ENCODE data around the gene SIL1. TPM values are rescaled to one million over a fixed set of nuclear protein-coding genes. Genes with fewer than 3 reads are reported as not detected.
"Not testable (repeated sequence)": the region's sequence is repeated elsewhere in the genome, so short reads cannot be mapped to it uniquely, and the experiment has no call there.

The SIL1 gene
- total RNA-seq, 2 donors from 2014 or later = 31.6 to 64.4 TPM

GRCh38 chr5:139113892-139114291 lies 84.3 kb downstream of the SIL1 start:
- Histone ChIP-seq H3K4me3 (no peak overlapping the region), H3K36me3 (no peaks in the 10 kb centered on the region), H3K27me3 (no peaks in the 10 kb centered on the region), H3K27ac (no peak overlapping the region), H3K9ac (ENCODE audit: low read depth in 2 of 2, low read length in 2 of 2) (no peak overlapping the region), H3K4me1 (no peaks in the 10 kb centered on the region), H3K9me3 (no peaks in the 10 kb centered on the region)
- TF ChIP-seq CTCF (IDR thresholded peaks at IDR 0.05) = no peak
- intact Hi-C loops (cut with DNase I) = no loop called here
- no peak for DNase-seq

DNA sequence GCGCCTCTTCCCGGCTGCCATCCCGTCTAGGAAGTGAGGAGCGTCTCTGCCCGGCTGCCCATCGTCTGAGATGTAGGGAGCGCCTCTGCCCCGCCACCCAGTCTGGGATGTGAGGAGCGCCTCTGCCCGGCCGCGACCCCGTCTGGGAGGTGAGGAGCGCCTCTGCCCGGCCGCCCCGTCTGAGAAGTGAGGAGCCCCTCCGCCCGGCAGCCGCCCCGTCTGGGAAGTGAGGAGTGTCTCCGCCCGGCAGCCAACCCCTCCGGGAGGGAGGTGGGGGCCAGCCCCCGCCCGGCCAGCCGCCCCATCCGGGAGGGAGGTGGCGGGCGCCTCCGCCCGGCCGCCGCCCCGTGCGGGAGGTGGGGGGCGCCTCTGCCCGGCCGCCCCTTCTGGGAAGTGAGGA lies 85.8 kb downstream of the SIL1 start:
- DNase-seq; H3K4me3 ChIP-seq; H3K4me1 ChIP-seq; H3K36me3 ChIP-seq; H3K27ac ChIP-seq; H3K9me3 ChIP-seq; intact Hi-C loops (cut with DNase I); H3K9ac ChIP-seq (ENCODE audit: low read depth in 2 of 2, low read length in 2 of 2); H3K27me3 ChIP-seq: not testable (repeated sequence)

DNA sequence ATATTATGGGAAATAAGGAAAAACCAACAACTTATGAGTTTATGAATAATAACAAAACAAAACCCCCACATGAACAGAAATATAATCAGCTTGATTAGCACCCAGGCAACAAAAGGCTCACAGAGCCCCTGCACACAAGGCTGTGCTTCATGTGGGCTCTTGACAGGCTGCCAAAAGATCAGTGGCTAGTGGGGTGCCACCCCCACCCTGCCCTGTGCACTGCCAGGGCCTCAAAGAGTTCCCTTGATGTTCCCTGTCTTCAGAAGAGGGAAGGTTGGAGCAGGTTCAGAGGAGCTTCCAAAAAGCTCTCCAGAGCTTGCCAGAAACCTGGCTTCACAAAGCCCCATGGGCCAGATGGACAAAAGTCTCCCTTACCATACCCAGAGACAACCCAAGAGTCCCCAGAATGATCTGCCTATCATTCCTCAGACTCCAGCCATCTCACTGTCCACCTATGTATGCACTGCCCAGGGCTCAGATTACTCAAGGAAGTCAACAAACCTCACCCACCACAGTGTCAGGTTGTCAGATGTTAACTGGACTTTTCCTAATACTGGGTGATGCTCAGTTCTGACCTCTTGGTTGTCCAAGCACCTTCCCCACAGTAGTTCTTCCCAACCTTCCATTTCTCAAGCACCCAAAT lies 87.5 kb downstream of the SIL1 start:
- Histone ChIP-seq H3K4me1 (no peaks in the 10 kb centered on the region), H3K9me3 (no peaks in the 10 kb centered on the region), H3K36me3 (no peaks in the 10 kb centered on the region), H3K27ac (no peak overlapping the region), H3K4me3 (no peak overlapping the region), H3K27me3 (no peaks in the 10 kb centered on the region), H3K9ac (ENCODE audit: low read depth in 2 of 2, low read length in 2 of 2) (no peak overlapping the region)
- DNase-seq = no peak
- no peak for TF ChIP-seq CTCF (IDR thresholded peaks at IDR 0.05)
- intact Hi-C loops (cut with DNase I) = no loop called here

DNA sequence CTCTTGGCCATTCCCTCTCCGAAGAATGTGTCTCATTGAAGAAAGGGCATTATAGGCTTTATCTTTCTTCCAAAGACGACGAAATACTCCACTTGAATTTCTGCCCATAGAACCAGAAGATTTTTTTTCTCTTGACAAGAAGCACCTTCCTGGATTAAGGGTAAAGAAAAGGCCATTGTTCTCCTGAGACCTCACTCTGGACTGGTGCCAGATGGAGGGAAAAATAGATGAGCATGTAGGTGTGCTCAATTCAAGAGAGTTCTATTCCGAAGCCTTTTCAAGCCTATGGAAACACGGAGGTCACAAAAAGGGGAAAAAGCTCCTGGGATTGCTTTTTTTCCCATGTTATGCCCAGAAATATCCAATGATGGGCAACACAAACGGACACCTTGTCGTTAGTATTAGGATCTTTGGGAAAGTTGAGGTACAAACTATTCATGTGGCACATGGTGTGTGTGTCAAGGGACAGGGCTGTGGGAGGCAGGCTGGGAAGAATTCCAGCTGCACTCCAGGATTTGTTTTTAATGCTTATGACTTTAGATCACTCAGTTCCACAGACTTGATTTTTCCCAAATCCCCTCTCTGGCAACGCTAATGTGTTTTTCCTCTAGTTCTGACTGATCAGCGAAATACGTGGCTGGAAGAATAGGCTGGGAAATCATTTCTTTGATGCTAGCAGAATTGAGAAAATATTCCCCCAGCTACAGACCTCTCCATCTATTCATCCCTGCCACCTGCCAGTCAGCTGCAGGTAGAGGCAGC lies 89.9 kb downstream of the SIL1 start:
- intact Hi-C loops (cut with DNase I) = no loop called here
- no peak overlapping the region for H3K27ac ChIP-seq
- H3K4me3 ChIP-seq = no peak overlapping the region
- no peaks in the 10 kb centered on the region for H3K4me1 ChIP-seq
- no peak for DNase-seq
- no peak for TF ChIP-seq CTCF (IDR thresholded peaks at IDR 0.05)
- no peaks in the 10 kb centered on the region for H3K9me3 ChIP-seq
- no peak overlapping the region for H3K9ac ChIP-seq (ENCODE audit: low read depth in 2 of 2, low read length in 2 of 2)
- H3K27me3 ChIP-seq = no peaks in the 10 kb centered on the region
- H3K36me3 ChIP-seq = no peaks in the 10 kb centered on the region

GRCh38 chr5:139105621-139106071 lies 92.5 kb downstream of the SIL1 start:
- Histone ChIP-seq H3K27me3 (no peaks in the 10 kb centered on the region), H3K36me3 (no peaks in the 10 kb centered on the region), H3K4me3 (no peak overlapping the region), H3K27ac (no peak overlapping the region), H3K9me3 (no peaks in the 10 kb centered on the region), H3K9ac (ENCODE audit: low read depth in 2 of 2, low read length in 2 of 2) (peak overlapping the region in 1 of 2 donors; percentile 15), H3K4me1 (no peaks in the 10 kb centered on the region)
- intact Hi-C loops (cut with DNase I) = no loop called here
- no peak for TF ChIP-seq CTCF (IDR thresholded peaks at IDR 0.05)
- DNase-seq = no peak

Measured in colonic mucosa (tissue), 4 donors.